GM23248 (cell line): ENCODE measurements around the gene TSPAN9. TPM values are rescaled to one million over a fixed set of nuclear protein-coding genes. Genes with fewer than 3 reads are reported as not detected.
A peak's percentile ranks its signal among the peaks of the same experiment; 100 is the strongest.

ENCODE experiments used
- DNase-seq: peaks from one replicate; pipeline ENCODE4 v3.0.0-alpha.2; 2015
- H2AFZ ChIP-seq: fragments of 200-600 bp; sonication (generic); 2 replicates; pipeline ENCODE4 v1.6.1; 2016; ENCODE audit warnings: antibody characterized with exemption
- H3F3A ChIP-seq: fragments of 200-600 bp; sonication (generic); 2 replicates; pipeline ENCODE4 v1.6.1; 2016; ENCODE audit warnings: mild to moderate bottlenecking, antibody characterized with exemption, mixed run types; ENCODE audit not compliant: insufficient read depth
- H3K27ac ChIP-seq: fragments of 200-600 bp; sonication (generic); 2 replicates; pipeline ENCODE4 v1.5.1; 2016; ENCODE audit warnings: mild to moderate bottlenecking
- H3K27me3 ChIP-seq: fragments of 200-600 bp; sonication (generic); replicated peaks from 2 replicates; pipeline ENCODE4 v1.6.1; 2016; ENCODE audit warnings: mild to moderate bottlenecking; ENCODE audit not compliant: insufficient read depth
- H3K36me3 ChIP-seq: fragments of 200-600 bp; sonication (generic); 2 replicates; pipeline ENCODE4 v1.6.1; 2016; ENCODE audit warnings: low read depth, mild to moderate bottlenecking
- H3K4me1 ChIP-seq: fragments of 200-600 bp; sonication (generic); 2 replicates; pipeline ENCODE4 v1.6.1; 2016; ENCODE audit warnings: mild to moderate bottlenecking; ENCODE audit not compliant: insufficient read depth
- H3K4me2 ChIP-seq: fragments of 200-600 bp; sonication (generic); one replicate; pipeline ENCODE4 v1.6.1; 2016; ENCODE audit warnings: mild to moderate bottlenecking; ENCODE audit not compliant: unreplicated experiment
- H3K4me3 ChIP-seq: fragments of 200-600 bp; sonication (generic); 2 replicates; pipeline ENCODE4 v1.5.1; 2016; ENCODE audit warnings: mild to moderate bottlenecking
- H3K79me2 ChIP-seq: fragments of 200-600 bp; sonication (generic); 2 replicates; pipeline ENCODE4 v1.6.1; 2016; ENCODE audit warnings: mild to moderate bottlenecking; ENCODE audit not compliant: insufficient read depth
- H3K9ac ChIP-seq: fragments of 200-600 bp; sonication (generic); 2 replicates; pipeline ENCODE4 v1.6.1; 2016; ENCODE audit warnings: mild to moderate bottlenecking
- H3K9me2 ChIP-seq: fragments of 200-600 bp; sonication (generic); 2 replicates; pipeline ENCODE4 v1.6.1; 2016; ENCODE audit warnings: mixed run types, mild to moderate bottlenecking, moderate library complexity; ENCODE audit not compliant: insufficient read depth
- H3K9me3 ChIP-seq: fragments of 200-600 bp; sonication (generic); one replicate; pipeline ENCODE4 v1.6.1; 2017; ENCODE audit warnings: low read depth
- H4K20me1 ChIP-seq: fragments of 200-600 bp; sonication (generic); 2 replicates; pipeline ENCODE4 v1.6.0; 2016; ENCODE audit not compliant: insufficient read depth
- EZH2 ChIP-seq: fragments of 200-600 bp; sonication (generic); IDR thresholded peaks from 2 replicates; pipeline ENCODE4 v1.6.1; 2018; ENCODE audit warnings: antibody characterized with exemption, mild to moderate bottlenecking; ENCODE audit not compliant: insufficient read depth, poor library complexity, severe bottlenecking
- EZH2phosphoT487 ChIP-seq: fragments of 200-600 bp; sonication (generic); IDR thresholded peaks from 2 replicates; pipeline ENCODE4 v1.6.1; 2018; ENCODE audit warnings: antibody characterized with exemption, moderate library complexity, mild to moderate bottlenecking, low read depth; ENCODE audit not compliant: insufficient read depth
- WGBS, 2 experiments: methylation state at CpG; one replicate each; pipeline ENCODE4 v1.1.6; 2015 to 2017; ENCODE audit warnings: low lambda C conversion rate in 2 of 2, low coverage in 1 of 2; ENCODE audit errors: missing lambda C conversion rate in 2 of 2; 5-methylcytosine and 5-hydroxymethylcytosine counted together
- in situ Hi-C: fragments of 300-500 bp; cut with MboI; formaldehyde crosslinking; loops from 2 replicates; pipeline ENCODE4 v1.15.0; 2020
- polyA plus RNA-seq: library from polyadenylated mRNA; unstranded; fragments of >200 nt; fragmentation: Nextera tagmentation; extraction: Ambion mirVana; gene quantifications from 2 replicates; pipeline ENCODE4 v1.2.1, GENCODE V29; 2016
- total RNA-seq: library from RNA; depleted of rRNA; stranded (reverse); fragments of >200 nt; shearing (Covaris generic); gene quantifications from 2 replicates; pipeline ENCODE4 v1.2.3, GENCODE V29; 2014

The TSPAN9 gene
- total and polyA plus RNA-seq, 2 experiments from 2014 or later = 9.5 to 14.4 TPM

GRCh38 chr12:3101309-3102024 lies 24.3 kb downstream of the TSPAN9 start:
- Histone ChIP-seq H2AFZ (no peak overlapping the region), H3K27ac (no peak overlapping the region), H3K4me2 (no peak overlapping the region), H4K20me1 (no peaks in the 10 kb centered on the region), H3K27me3 (no peaks in the 10 kb centered on the region), H3F3A (no peaks in the 10 kb centered on the region), H3K36me3 (no peaks in the 10 kb centered on the region), H3K4me1 (peaks cover 9% of the 10 kb centered on the region; the same call in 1 of the 2 replicates), H3K79me2 (no peaks in the 10 kb centered on the region), H3K9me3 (no peaks in the 10 kb centered on the region), H3K9me2 (no peaks in the 10 kb centered on the region), H3K4me3 (no peak overlapping the region), H3K9ac (no peak overlapping the region)
- WGBS, 2 experiments = 78 to 84% methylated on average over 10 of the region's 10 CpGs
- TF ChIP-seq EZH2phosphoT487 = no peak
- TF ChIP-seq EZH2 = no peak
- in situ Hi-C loops = no loop called here
- DNase-seq = peak; percentile 48

GRCh38 chr12:3102771-3103410 lies 25.7 kb downstream of the TSPAN9 start:
- no peak overlapping the region for H3K4me3 ChIP-seq
- no peak overlapping the region for H3K4me2 ChIP-seq
- no peaks in the 10 kb centered on the region for H3K36me3 ChIP-seq
- no peak overlapping the region for H2AFZ ChIP-seq
- in situ Hi-C loops = no loop called here
- peaks cover 9% of the 10 kb centered on the region; the same call in 1 of the 2 replicates for H3K4me1 ChIP-seq
- no peak for DNase-seq
- no peaks in the 10 kb centered on the region for H4K20me1 ChIP-seq
- no peaks in the 10 kb centered on the region for H3K9me2 ChIP-seq
- no peaks in the 10 kb centered on the region for H3K27me3 ChIP-seq
- 91 to 97% methylated on average over 8 of the region's 8 CpGs for WGBS, 2 experiments
- no peaks in the 10 kb centered on the region for H3F3A ChIP-seq
- H3K79me2 ChIP-seq = no peaks in the 10 kb centered on the region
- TF ChIP-seq EZH2 = no peak
- no peak for TF ChIP-seq EZH2phosphoT487
- no peaks in the 10 kb centered on the region for H3K9me3 ChIP-seq
- no peak overlapping the region for H3K27ac ChIP-seq
- no peak overlapping the region for H3K9ac ChIP-seq

- in situ Hi-C loops = no loop called here
- no peak overlapping the region for H3K9ac ChIP-seq
- H3K27me3 ChIP-seq = no peaks in the 10 kb centered on the region
- H3K9me3 ChIP-seq = no peaks in the 10 kb centered on the region
- DNase-seq = no peak
- H3K4me3 ChIP-seq = no peak overlapping the region
- H2AFZ ChIP-seq = no peak overlapping the region
- H3K36me3 ChIP-seq = no peaks in the 10 kb centered on the region
- no peak overlapping the region for H3K27ac ChIP-seq
- H4K20me1 ChIP-seq = no peaks in the 10 kb centered on the region
- H3F3A ChIP-seq = no peaks in the 10 kb centered on the region
- H3K79me2 ChIP-seq = no peaks in the 10 kb centered on the region
- WGBS, 2 experiments = 96 to 98% methylated on average over 7 of the region's 7 CpGs
- peaks cover 9% of the 10 kb centered on the region; the same call in 1 of the 2 replicates for H3K4me1 ChIP-seq
- H3K4me2 ChIP-seq = no peak overlapping the region
- TF ChIP-seq EZH2phosphoT487 = no peak
- no peak for TF ChIP-seq EZH2
- H3K9me2 ChIP-seq = no peaks in the 10 kb centered on the region
These were observed 26.6 kb downstream of the TSPAN9 start for GRCh38 chr12:3103806-3104205.

DNA sequence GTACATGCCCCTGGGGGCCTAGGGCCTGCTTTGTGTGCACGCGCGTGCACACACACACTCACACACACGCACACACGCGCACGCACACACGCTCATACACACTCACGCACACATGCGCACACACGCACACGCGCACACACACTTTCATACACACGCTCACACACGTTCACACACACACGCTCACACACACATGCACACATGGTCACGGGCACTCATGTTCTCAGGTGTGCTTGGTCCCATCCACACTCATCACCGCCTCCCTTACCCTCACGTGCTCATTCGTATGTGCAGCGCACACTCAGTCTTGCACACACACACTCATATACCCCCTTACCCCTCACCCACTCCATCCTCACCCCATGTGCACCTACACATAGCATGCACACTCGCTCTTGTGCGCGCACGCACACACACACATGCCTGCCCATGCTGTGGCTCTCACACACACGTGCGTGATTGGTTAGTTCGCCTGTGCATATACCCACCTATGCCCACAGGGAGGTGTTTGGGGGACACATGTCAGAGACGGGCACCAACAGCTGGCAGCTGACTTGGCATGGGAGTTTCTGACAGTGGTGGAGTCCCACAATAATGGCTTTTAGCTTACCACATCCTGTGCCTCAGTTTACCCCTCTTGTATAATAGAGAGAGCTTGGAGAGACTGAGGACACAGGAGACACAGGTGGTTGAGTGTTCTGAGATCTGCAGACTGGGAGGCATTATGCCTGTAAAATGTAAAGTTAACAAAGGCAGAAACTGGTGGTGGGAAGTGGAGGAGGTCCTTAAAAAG lies 28.7 kb downstream of the TSPAN9 start:
- Histone ChIP-seq H4K20me1 (no peaks in the 10 kb centered on the region), H3F3A (no peaks in the 10 kb centered on the region), H3K9ac (no peak overlapping the region), H3K36me3 (no peaks in the 10 kb centered on the region), H3K4me3 (no peak overlapping the region), H2AFZ (no peak overlapping the region), H3K27me3 (no peaks in the 10 kb centered on the region), H3K9me2 (no peaks in the 10 kb centered on the region), H3K4me2 (no peak overlapping the region), H3K9me3 (no peaks in the 10 kb centered on the region), H3K4me1 (peaks cover 9% of the 10 kb centered on the region; the same call in 1 of the 2 replicates), H3K79me2 (no peaks in the 10 kb centered on the region), H3K27ac (no peak overlapping the region)
- in situ Hi-C loops = no loop called here
- 89 to 96% methylated on average over 21 to 29 of the region's 29 CpGs for WGBS, 2 experiments
- no peak for DNase-seq
- TF ChIP-seq EZH2 = no peak
